VCaP (cell line): ENCODE measurements around the gene CDH1.
A peak's percentile ranks its signal among the peaks of the same experiment; 100 is the strongest.

Experiments used
- H3K27ac ChIP-seq: fragments of 450-650 bp; 2 replicates; pipeline ENCODE4 v1.5.1; 2017
- TF ChIP-seq, protein P1 (sequence below): fragments of 450-650 bp; conservative IDR thresholded peaks from 2 replicates; pipeline ENCODE4 v1.5.1; 2017; ENCODE audit warnings: mild to moderate bottlenecking, moderate library complexity

The CDH1 gene

DNA sequence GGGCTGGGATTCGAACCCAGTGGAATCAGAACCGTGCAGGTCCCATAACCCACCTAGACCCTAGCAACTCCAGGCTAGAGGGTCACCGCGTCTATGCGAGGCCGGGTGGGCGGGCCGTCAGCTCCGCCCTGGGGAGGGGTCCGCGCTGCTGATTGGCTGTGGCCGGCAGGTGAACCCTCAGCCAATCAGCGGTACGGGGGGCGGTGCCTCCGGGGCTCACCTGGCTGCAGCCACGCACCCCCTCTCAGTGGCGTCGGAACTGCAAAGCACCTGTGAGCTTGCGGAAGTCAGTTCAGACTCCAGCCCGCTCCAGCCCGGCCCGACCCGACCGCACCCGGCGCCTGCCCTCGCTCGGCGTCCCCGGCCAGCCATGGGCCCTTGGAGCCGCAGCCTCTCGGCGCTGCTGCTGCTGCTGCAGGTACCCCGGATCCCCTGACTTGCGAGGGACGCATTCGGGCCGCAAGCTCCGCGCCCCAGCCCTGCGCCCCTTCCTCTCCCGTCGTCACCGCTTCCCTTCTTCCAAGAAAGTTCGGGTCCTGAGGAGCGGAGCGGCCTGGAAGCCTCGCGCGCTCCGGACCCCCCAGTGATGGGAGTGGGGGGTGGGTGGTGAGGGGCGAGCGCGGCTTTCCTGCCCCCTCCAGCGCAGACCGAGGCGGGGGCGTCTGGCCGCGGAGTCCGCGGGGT is at the start of gene CDH1:
TSS of gene CDH1 (plus strand) at position 247 of the 684 bp plus-strand sequence. CDS start at position 371, 124 bp downstream.
- peak within 1 kb of the TSS; percentile 97 for H3K27ac ChIP-seq
- TF ChIP-seq, protein P1, sequence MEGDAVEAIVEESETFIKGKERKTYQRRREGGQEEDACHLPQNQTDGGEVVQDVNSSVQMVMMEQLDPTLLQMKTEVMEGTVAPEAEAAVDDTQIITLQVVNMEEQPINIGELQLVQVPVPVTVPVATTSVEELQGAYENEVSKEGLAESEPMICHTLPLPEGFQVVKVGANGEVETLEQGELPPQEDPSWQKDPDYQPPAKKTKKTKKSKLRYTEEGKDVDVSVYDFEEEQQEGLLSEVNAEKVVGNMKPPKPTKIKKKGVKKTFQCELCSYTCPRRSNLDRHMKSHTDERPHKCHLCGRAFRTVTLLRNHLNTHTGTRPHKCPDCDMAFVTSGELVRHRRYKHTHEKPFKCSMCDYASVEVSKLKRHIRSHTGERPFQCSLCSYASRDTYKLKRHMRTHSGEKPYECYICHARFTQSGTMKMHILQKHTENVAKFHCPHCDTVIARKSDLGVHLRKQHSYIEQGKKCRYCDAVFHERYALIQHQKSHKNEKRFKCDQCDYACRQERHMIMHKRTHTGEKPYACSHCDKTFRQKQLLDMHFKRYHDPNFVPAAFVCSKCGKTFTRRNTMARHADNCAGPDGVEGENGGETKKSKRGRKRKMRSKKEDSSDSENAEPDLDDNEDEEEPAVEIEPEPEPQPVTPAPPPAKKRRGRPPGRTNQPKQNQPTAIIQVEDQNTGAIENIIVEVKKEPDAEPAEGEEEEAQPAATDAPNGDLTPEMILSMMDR = no peak

DNA sequence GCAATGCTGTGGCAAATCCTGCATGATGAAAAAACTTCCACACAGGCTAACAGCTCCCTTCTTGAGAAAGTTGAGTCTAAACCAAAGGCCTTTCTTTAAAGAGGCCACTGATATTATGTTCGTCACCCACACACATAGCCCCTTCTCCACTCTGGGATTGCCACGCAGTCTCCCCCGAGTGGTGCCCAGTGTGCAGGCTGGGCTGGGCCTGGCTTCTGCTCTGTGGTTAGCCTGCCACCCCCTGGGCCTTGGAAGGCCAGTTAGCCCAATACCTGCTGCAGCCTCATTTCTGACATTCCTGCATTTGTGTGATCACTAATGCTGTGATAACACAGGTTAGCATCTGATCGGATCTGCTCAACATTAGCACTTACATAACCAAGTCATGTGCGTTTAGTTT is 47.2 kb upstream of the CDH1 start:
- TF ChIP-seq, protein P1 = no peak
- H3K27ac ChIP-seq = no peak overlapping the region

DNA sequence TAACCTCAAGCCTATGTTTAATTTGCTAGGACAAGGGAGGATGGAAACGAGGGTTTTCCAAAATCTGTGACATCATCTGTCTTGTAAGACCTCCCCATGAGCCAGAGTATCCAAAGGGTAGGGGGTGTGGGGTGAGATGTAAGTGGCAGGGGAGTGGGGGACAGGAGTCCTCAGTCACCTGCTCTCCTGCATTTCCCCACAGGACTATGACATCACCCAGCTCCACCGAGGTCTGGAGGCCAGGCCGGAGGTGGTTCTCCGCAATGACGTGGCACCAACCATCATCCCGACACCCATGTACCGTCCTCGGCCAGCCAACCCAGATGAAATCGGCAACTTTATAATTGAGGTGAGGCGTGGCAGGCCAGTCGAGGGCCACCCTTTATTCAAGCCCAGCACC is 41.5 kb upstream of the CDH1 start:
- H3K27ac ChIP-seq = no peak overlapping the region
- TF ChIP-seq, protein P1 = no peak

DNA sequence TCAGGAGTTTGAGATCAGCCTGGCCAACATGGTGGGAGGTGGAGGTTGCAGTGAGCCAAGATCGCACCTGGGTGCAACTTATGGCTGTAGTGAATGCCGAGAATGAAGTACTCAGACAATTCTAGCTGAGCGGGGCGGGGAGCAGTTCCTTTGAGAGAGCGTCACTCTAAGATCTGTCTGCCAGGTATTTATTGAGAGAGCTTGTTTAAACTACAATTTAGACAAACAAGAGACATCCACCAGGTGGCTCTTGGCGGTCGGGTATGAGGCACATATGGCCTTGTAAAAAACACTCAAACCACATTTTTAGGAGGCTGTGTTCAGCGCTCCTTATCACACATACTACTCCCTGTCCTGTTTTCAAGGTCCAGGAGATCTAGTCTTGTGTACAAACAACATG is 40.6 kb upstream of the CDH1 start:
- TF ChIP-seq, protein P1 = peak; percentile 57
- H3K27ac ChIP-seq = peak overlapping the region; percentile 61

DNA sequence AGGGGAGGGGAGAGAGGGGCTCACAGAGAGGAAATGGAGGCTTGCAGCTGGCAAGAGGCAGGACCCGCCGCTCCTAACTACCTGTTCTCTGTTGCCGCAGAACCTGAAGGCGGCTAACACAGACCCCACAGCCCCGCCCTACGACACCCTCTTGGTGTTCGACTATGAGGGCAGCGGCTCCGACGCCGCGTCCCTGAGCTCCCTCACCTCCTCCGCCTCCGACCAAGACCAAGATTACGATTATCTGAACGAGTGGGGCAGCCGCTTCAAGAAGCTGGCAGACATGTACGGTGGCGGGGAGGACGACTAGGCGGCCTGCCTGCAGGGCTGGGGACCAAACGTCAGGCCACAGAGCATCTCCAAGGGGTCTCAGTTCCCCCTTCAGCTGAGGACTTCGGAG is 39.0 kb upstream of the CDH1 start:
- H3K27ac ChIP-seq = no peak overlapping the region
- TF ChIP-seq, protein P1 = no peak

DNA sequence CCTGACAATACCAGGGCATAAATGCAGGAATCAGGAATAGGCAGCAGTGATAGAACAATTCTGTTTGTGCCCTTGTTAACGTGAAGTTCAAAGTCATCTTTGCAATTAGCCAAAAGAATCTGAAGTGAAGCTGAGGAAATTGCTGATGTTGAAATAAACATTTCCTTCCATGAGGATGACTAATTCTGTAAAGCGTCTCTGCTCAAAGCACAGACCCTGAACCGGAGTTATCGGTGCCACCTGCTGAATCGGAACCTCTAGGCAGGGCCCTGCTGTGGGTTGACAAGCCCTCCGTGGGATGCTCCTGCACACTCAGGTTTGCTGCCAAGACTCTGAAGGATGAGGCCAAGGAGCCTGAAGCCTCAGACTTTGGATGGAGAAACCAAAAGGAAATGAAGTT is 37.0 kb upstream of the CDH1 start:
- TF ChIP-seq, protein P1 = no peak

DNA sequence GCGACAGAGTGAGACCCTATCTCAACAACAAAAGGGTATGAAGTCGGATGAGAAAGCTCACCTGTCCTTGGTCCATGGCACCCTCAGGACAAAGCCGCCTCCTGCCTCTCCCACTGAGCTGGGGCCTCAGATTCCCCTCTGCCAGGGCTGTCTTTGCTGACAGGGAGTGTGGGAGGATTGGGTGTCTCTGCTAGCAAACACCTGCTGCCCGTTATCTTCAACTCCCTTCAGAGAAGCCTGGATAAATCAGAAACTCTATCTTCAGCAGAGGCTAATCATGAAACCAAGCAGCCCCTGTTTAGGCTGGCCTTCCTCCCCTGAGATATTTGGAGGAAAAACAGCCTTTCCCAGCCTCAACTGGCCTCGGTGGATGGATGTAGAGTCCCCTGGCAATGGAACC is 36.3 kb upstream of the CDH1 start:
- H3K27ac ChIP-seq = no peak overlapping the region
- TF ChIP-seq, protein P1 = no peak

More for the DNA sequence above, 37.0 kb upstream of the CDH1 start:
- no peak overlapping the region for H3K27ac ChIP-seq
